H9 (cell line): ENCODE measurements around the gene PRR20G. TPM values are rescaled to one million over a fixed set of nuclear protein-coding genes. Genes with fewer than 3 reads are reported as not detected.

Experiments
- DNase-seq: peaks from one replicate; pipeline ENCODE4 v3.0.0-alpha.2; 2017
- H2AFZ ChIP-seq: one replicate; pipeline ENCODE4 v1.6.1; 2013; ENCODE audit warnings: mild to moderate bottlenecking, low read length, control low read depth, moderate library complexity
- H2AK5ac ChIP-seq: 2 replicates; pipeline ENCODE4 v1.6.1; 2013; ENCODE audit warnings: low read length, control low read depth, mixed read lengths; ENCODE audit not compliant: insufficient read length
- H2BK120ac ChIP-seq: one replicate; pipeline ENCODE4 v1.6.1; 2013; ENCODE audit warnings: low read depth, mild to moderate bottlenecking, low read length, control low read depth, inconsistent platforms; ENCODE audit not compliant: poor library complexity, severe bottlenecking
- H2BK12ac ChIP-seq: 2 replicates; pipeline ENCODE4 v1.6.1; 2013; ENCODE audit warnings: low read length, control low read depth, mixed read lengths, low read depth; ENCODE audit not compliant: insufficient read length
- H2BK15ac ChIP-seq: 2 replicates; pipeline ENCODE4 v1.6.1; 2013; ENCODE audit warnings: low read depth, low read length, control low read depth
- H2BK20ac ChIP-seq: one replicate; pipeline ENCODE4 v1.6.1; 2013; ENCODE audit warnings: low read depth, mild to moderate bottlenecking, low read length, control low read depth, inconsistent platforms; ENCODE audit not compliant: poor library complexity, severe bottlenecking
- H2BK5ac ChIP-seq: 2 replicates; pipeline ENCODE4 v1.6.1; 2013; ENCODE audit warnings: low read length, control low read depth, mixed read lengths; ENCODE audit not compliant: insufficient read length
- H3K14ac ChIP-seq: 2 replicates; pipeline ENCODE4 v1.6.1; 2013; ENCODE audit warnings: low read length, control low read depth; ENCODE audit not compliant: insufficient read depth
- H3K18ac ChIP-seq: 2 replicates; pipeline ENCODE4 v1.6.1; 2013; ENCODE audit warnings: low read depth, mild to moderate bottlenecking, mixed read lengths, low read length, control low read depth; ENCODE audit not compliant: insufficient read length
- H3K23ac ChIP-seq: 2 replicates; pipeline ENCODE4 v1.6.1; 2013; ENCODE audit warnings: low read length, control low read depth, mixed read lengths, low read depth; ENCODE audit not compliant: insufficient read length
- H3K23me2 ChIP-seq: 2 replicates; pipeline ENCODE4 v1.6.1; 2013; ENCODE audit warnings: low read depth, mild to moderate bottlenecking, mixed read lengths, low read length, control low read depth; ENCODE audit not compliant: insufficient read length, poor library complexity, severe bottlenecking
- H3K27ac ChIP-seq: 2 replicates; pipeline ENCODE4 v1.5.1; 2013; ENCODE audit warnings: low read length, control low read depth, mixed read lengths, low read depth; ENCODE audit not compliant: insufficient read length
- H3K27me3 ChIP-seq: 2 replicates; pipeline ENCODE4 v1.6.1; 2013; ENCODE audit warnings: low read length, control low read depth, inconsistent platforms; ENCODE audit not compliant: insufficient read depth
- H3K4ac ChIP-seq: 2 replicates; pipeline ENCODE4 v1.6.1; 2013; ENCODE audit warnings: low read depth, mild to moderate bottlenecking, control low read depth, inconsistent platforms, low read length, moderate library complexity
- H3K4me1 ChIP-seq: 2 replicates; pipeline ENCODE4 v1.6.1; 2013; ENCODE audit warnings: low read length, control low read depth, inconsistent platforms; ENCODE audit not compliant: insufficient read depth
- H3K4me2 ChIP-seq: 2 replicates; pipeline ENCODE4 v1.6.1; 2013; ENCODE audit warnings: low read length, control low read depth, mixed read lengths; ENCODE audit not compliant: insufficient read length, insufficient read depth
- H3K56ac ChIP-seq: 2 replicates; pipeline ENCODE4 v1.6.1; 2013; ENCODE audit warnings: low read depth, mild to moderate bottlenecking, mixed read lengths, low read length, control low read depth; ENCODE audit not compliant: insufficient read length
- H3K79me1 ChIP-seq: 2 replicates; pipeline ENCODE4 v1.6.1; 2013; ENCODE audit warnings: low read depth, mild to moderate bottlenecking, moderate library complexity, low read length, control low read depth, inconsistent platforms; ENCODE audit not compliant: insufficient read depth, poor library complexity, severe bottlenecking
- H3K79me2 ChIP-seq: 2 replicates; pipeline ENCODE4 v1.6.1; 2013; ENCODE audit warnings: low read length, control low read depth, inconsistent platforms; ENCODE audit not compliant: insufficient read depth
- H3K9ac ChIP-seq: 2 replicates; pipeline ENCODE4 v1.6.1; 2013; ENCODE audit warnings: low read length, control low read depth, mixed read lengths; ENCODE audit not compliant: insufficient read length; ENCODE audit errors: extremely low read depth
- H3K9me3 ChIP-seq: one replicate; pipeline ENCODE4 v1.6.1; 2013; ENCODE audit warnings: low read depth, low read length, inconsistent platforms; ENCODE audit not compliant: control insufficient read depth
- H3T11ph ChIP-seq: one replicate; pipeline ENCODE4 v1.6.1; 2013; ENCODE audit warnings: mild to moderate bottlenecking, low read length, control low read depth, inconsistent platforms
- H4K20me1 ChIP-seq: one replicate; pipeline ENCODE4 v1.6.1; 2013; ENCODE audit not compliant: control insufficient read depth, insufficient read length, insufficient read depth
- H4K5ac ChIP-seq: 2 replicates; pipeline ENCODE4 v1.6.1; 2013; ENCODE audit warnings: low read depth, mild to moderate bottlenecking, mixed read lengths, low read length, control low read depth; ENCODE audit not compliant: insufficient read length
- H4K8ac ChIP-seq: replicated peaks from 2 replicates; pipeline ENCODE4 v1.6.1; 2013; ENCODE audit warnings: low read length, control low read depth, mixed read lengths, low read depth; ENCODE audit not compliant: insufficient read length
- H4K91ac ChIP-seq: 2 replicates; pipeline ENCODE4 v1.6.1; 2013; ENCODE audit warnings: low read depth, mild to moderate bottlenecking, moderate library complexity, mixed read lengths, low read length, control low read depth; ENCODE audit not compliant: insufficient read length
- H3K27ac Mint-ChIP-seq, 3 experiments: 2 replicates in 2 of 3; 3 replicates in 1 of 3; pipeline ENCODE4 v1.8.0; 2020 to 2021; ENCODE audit warnings: mixed read lengths in 3 of 3, mild to moderate bottlenecking in 1 of 3, moderate library complexity in 1 of 3
- H3K27me3 Mint-ChIP-seq: 2 replicates; pipeline ENCODE4 v1.8.0; 2021; ENCODE audit warnings: low read depth, mild to moderate bottlenecking, moderate library complexity, mixed read lengths
- H3K36me3 Mint-ChIP-seq, 3 experiments: 2 replicates in 2 of 3; 3 replicates in 1 of 3; pipeline ENCODE4 v1.8.0; 2020 to 2021; ENCODE audit warnings: low read depth in 3 of 3, mixed read lengths in 3 of 3; ENCODE audit not compliant: insufficient read depth in 1 of 3
- H3K4me1 Mint-ChIP-seq, 2 experiments: 2 replicates each; pipeline ENCODE4 v1.8.0; 2020; ENCODE audit warnings: mixed read lengths in 2 of 2
- H3K4me3 Mint-ChIP-seq, 2 experiments: 2 replicates in 1 of 2; 3 replicates in 1 of 2; pipeline ENCODE4 v1.8.0; 2020 to 2021; ENCODE audit warnings: mild to moderate bottlenecking in 2 of 2, mixed read lengths in 2 of 2, moderate library complexity in 1 of 2
- H3K9me3 Mint-ChIP-seq, 2 experiments: 2 replicates in 1 of 2; 3 replicates in 1 of 2; pipeline ENCODE4 v1.8.0; 2020; ENCODE audit warnings: mild to moderate bottlenecking in 2 of 2, mixed read lengths in 2 of 2, moderate library complexity in 1 of 2
- WGBS: extraction: QIAGEN DNeasy Blood & Tissue Kit; methylation state at CpG from one replicate; pipeline ENCODE4 v1.1.7; 2013; ENCODE audit warnings: missing lambda C conversion rate, low lambda C conversion rate, mixed read lengths; ENCODE audit not compliant: insufficient read length; ENCODE audit errors: extremely low coverage; 5-methylcytosine and 5-hydroxymethylcytosine counted together
- total RNA-seq: library from RNA; stranded (reverse); gene quantifications from 2 replicates; pipeline ENCODE4 v1.2.1, GENCODE V29; 2021
- TF ChIP-seq, protein P1 (sequence below): fragments of 200-600 bp; sonication (generic); conservative IDR thresholded peaks from 3 replicates; pipeline ENCODE4 v1.8.0; 2021; ENCODE audit warnings: antibody characterized with exemption, mild to moderate bottlenecking

Gene PRR20G
- total RNA-seq, 1 experiment from 2014 or later, result 0.35 TPM

DNA sequence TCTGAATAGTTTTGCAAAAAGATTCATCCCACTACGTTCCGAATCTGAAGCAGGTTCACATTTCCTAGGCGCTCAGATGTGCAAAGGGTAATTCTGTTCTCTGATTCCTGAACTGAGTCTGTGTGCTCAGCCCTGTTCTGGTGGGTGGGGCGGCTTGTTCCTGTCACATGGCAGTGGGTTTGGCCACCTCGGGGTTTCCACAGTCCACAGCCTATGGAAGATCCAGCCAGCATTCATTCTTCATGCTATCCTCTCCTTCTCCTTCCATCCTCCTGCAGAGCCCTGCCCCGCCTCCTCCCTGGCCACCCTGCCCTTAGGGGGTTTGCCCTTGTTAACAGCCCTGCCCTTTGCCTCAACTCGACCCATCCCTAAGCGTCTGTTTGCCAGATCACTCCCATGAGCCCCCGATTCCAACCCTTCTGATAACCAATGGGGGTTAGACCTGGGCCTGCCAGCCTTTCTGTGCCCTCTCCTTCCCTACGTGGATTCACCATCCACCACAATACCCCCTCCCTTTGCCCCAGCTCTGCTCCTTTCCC lies 31.0 kb downstream of the PRR20G start:
- no peak overlapping the region for H2BK120ac ChIP-seq
- Mint-ChIP-seq H3K4me3 (no peak overlapping the region), H3K27ac (no peak overlapping the region), H3K4me1 (no peaks in the 10 kb centered on the region), H3K27me3 (peaks cover 16% of the 10 kb centered on the region), H3K9me3 (peaks cover 8 to 23% of the 10 kb centered on the region in 2 experiments; a peak in 4 of 5 replicates), H3K36me3 (peaks cover 0 to 2% (median 0%) of the 10 kb centered on the region in 3 experiments; a peak in 3 of 7 replicates)
- no peak overlapping the region for H3K14ac ChIP-seq
- DNase-seq, result no peak
- no peak overlapping the region for H3K18ac ChIP-seq
- H3K9me3 ChIP-seq, result peaks cover 5% of the 10 kb centered on the region
- H2BK5ac ChIP-seq, result no peak overlapping the region
- H3K4ac ChIP-seq, result no peak overlapping the region
- no peak overlapping the region for H2BK15ac ChIP-seq
- H3K56ac ChIP-seq, result no peak overlapping the region
- H4K8ac ChIP-seq, result no peak overlapping the region
- peaks cover 2% of the 10 kb centered on the region for H3K23me2 ChIP-seq
- whole genome bisulfite sequencing, result no CpG with 5 or more reads among the region's 10 CpGs
- H3K27ac ChIP-seq, result no peak overlapping the region
- H2BK20ac ChIP-seq, result no peak overlapping the region
- no peak overlapping the region for H2AK5ac ChIP-seq
- no peaks in the 10 kb centered on the region for H3K79me1 ChIP-seq
- H3K4me1 ChIP-seq, result no peaks in the 10 kb centered on the region
- H2BK12ac ChIP-seq, result no peak overlapping the region
- TF ChIP-seq, protein P1, sequence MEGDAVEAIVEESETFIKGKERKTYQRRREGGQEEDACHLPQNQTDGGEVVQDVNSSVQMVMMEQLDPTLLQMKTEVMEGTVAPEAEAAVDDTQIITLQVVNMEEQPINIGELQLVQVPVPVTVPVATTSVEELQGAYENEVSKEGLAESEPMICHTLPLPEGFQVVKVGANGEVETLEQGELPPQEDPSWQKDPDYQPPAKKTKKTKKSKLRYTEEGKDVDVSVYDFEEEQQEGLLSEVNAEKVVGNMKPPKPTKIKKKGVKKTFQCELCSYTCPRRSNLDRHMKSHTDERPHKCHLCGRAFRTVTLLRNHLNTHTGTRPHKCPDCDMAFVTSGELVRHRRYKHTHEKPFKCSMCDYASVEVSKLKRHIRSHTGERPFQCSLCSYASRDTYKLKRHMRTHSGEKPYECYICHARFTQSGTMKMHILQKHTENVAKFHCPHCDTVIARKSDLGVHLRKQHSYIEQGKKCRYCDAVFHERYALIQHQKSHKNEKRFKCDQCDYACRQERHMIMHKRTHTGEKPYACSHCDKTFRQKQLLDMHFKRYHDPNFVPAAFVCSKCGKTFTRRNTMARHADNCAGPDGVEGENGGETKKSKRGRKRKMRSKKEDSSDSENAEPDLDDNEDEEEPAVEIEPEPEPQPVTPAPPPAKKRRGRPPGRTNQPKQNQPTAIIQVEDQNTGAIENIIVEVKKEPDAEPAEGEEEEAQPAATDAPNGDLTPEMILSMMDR, result no peak
- no peak overlapping the region for H4K5ac ChIP-seq
- H4K20me1 ChIP-seq, result no peaks in the 10 kb centered on the region
- no peak overlapping the region for H3K23ac ChIP-seq
- no peaks in the 10 kb centered on the region for H3K79me2 ChIP-seq
- no peaks in the 10 kb centered on the region for H3K27me3 ChIP-seq
- no peak overlapping the region for H4K91ac ChIP-seq
- H3K9ac ChIP-seq, result no peak overlapping the region
- H3K4me2 ChIP-seq, result no peak overlapping the region
- H3T11ph ChIP-seq, result no peak overlapping the region
- H2AFZ ChIP-seq, result no peak overlapping the region
